Heart left ventricle (tissue), 16 donors: ENCODE measurements around the gene VILL. TPM values are rescaled to one million over a fixed set of nuclear protein-coding genes. Genes with fewer than 3 reads are reported as not detected.

Experiments used
- ATAC-seq, 4 donors: fragments of 200-7000 bp; cut with Tn5 transposase; one replicate each; pipeline ENCODE4 v1.9.1; 2020 to 2022; ENCODE audit warnings: moderate library complexity in 4 of 4, mild to moderate bottlenecking in 3 of 4, moderate number of reproducible peaks in 1 of 4
- DNase-seq, 5 donors: peaks; one replicate each; pipeline ENCODE4 v3.0.0-alpha.2; 2020
- H3K27ac ChIP-seq, 12 donors: fragments of 200-600 bp; sonication (generic) in 4 of 12; one replicate each; pipeline versions ENCODE4 v1.5.0 to v1.8.0; 2016 to 2022; ENCODE audit warnings: mild to moderate bottlenecking in 2 of 12
- H3K27me3 ChIP-seq, 9 donors: fragments of 200-600 bp; sonication (generic) in 2 of 9; one replicate each; pipeline versions ENCODE4 v1.5.1 to v1.8.0; 2016 to 2022; ENCODE audit warnings: mild to moderate bottlenecking in 3 of 9
- H3K36me3 ChIP-seq, 9 donors: fragments of 200-600 bp; sonication (generic) in 2 of 9; one replicate each; pipeline versions ENCODE4 v1.5.0 to v1.8.0; 2018 to 2022; ENCODE audit warnings: mild to moderate bottlenecking in 2 of 9
- H3K4me1 ChIP-seq, 12 donors: fragments of 200-600 bp; sonication (generic) in 4 of 12; one replicate each; pipeline versions ENCODE4 v1.5.0 to v1.8.0; 2016 to 2022; ENCODE audit warnings: mild to moderate bottlenecking in 3 of 12
- H3K4me3 ChIP-seq, 12 donors: fragments of 200-600 bp; sonication (generic) in 4 of 12; one replicate each; pipeline versions ENCODE4 v1.5.0 to v1.8.0; 2017 to 2022; ENCODE audit warnings: mild to moderate bottlenecking in 9 of 12, moderate library complexity in 4 of 12
- H3K9me3 ChIP-seq, 12 donors: fragments of 200-600 bp; sonication (generic) in 4 of 12; one replicate each; pipeline versions ENCODE4 v1.5.0 to v1.8.0; 2016 to 2022; ENCODE audit warnings: mild to moderate bottlenecking in 1 of 12
- CTCF ChIP-seq, 12 donors: fragments of 200-600 bp; sonication (generic) in 4 of 12; IDR thresholded peaks; one replicate each; pipeline versions ENCODE4 v1.5.0 to v1.8.0; 2018 to 2022; ENCODE audit warnings: antibody characterized with exemption in 12 of 12, mild to moderate bottlenecking in 5 of 12
- POLR2A ChIP-seq, 2 donors: fragments of 450-650 bp; IDR thresholded peaks; one replicate each; pipeline ENCODE4 v1.6.1; 2017; ENCODE audit warnings: antibody characterized with exemption in 2 of 2, mild to moderate bottlenecking in 2 of 2, moderate library complexity in 2 of 2
- WGBS, 4 donors: extraction: QIAGEN DNeasy Blood & Tissue Kit in 2 of 4; methylation state at CpG; one replicate each; pipeline versions ENCODE4 v1.1.5 to v1.1.7; 2013 to 2018; 5-methylcytosine and 5-hydroxymethylcytosine counted together
- intact Hi-C, 10 donors: fragments of 100-400 bp; cut with DNase I; formaldehyde crosslinking; loops; one replicate each; pipeline versions ENCODE4 v1.11.1 to v1.14.2; 2022
- polyA plus RNA-seq, 2 donors: library from polyadenylated mRNA; stranded (reverse); fragments of 200-250 nt; gene quantifications; one replicate each; pipeline ENCODE4 v1.2.3, GENCODE V29; 2013
- total RNA-seq, 9 donors: library from RNA; depleted of rRNA in 2 of 9; stranded (reverse); fragments of >200 nt in 2 of 9; fragmentation: NEBNext Ultra II Directional in 3 of 9; extraction: Animal tissue kit (Norgen Biotek cat#: 25700) in 3 of 9; gene quantifications; one replicate each; pipeline versions ENCODE4 v1.1.0 to v1.2.4, GENCODE V29; 2016 to 2023
- donor health status: ischemic (EF 13 %, LVEDD 7.1; RV severe dilation, severe dysfunction).
- donor health status: healthy with polysubstance abuse.
- donor health status: DM: no; HTN: yes; CAD: no.
- donor health status: DM: no; HTN: no; CAD: no.
- donor health status: ischemic (EF 25% LVEDD 6.9; RV normal size, moderate dysfunction).
- donor health status: ischemic (EF 25% LVEDD 5.7; RV mildly dilated, moderate dysfunction).
- donor health status: healthy.
- donor health status: DM: yes; HTN: yes; CAD: no.
- donor health status: ischemic (EF 35%, LVEDD 5.7; RV mildly dilated, moderate dysfunction).
- donor health status: nonischemic (EF 11% LVEDD 7.7; RV severe dilation, severe dysfunction).
- donor health status: DM: yes; HTN: yes; CAD: no.
- donor health status: PGD.
- donor health status: ischemic (EF 29% LVEDD 5.4; RV normal size, mild dysfunction).
- donor health status: nonischemic (EF 23%, LVEDD 6.1; RV moderate dilation, normal function).

VILL gene
- total and polyA plus RNA-seq, 11 donors = 1.1 to 6.3 (median 2.7) TPM

GRCh38 chr3:37988931-37989525 is 1.6 kb upstream of the VILL start:
- no peak overlapping the region for H3K27ac ChIP-seq
- H3K9me3 ChIP-seq = no peaks in the 10 kb centered on the region
- 88 to 89% (median 89%) methylated on average over 15 of the region's 15 CpGs for WGBS, 4 donors
- intact Hi-C loops = no loop called here
- no peak for ATAC-seq
- TF ChIP-seq CTCF (IDR thresholded peaks at IDR 0.05) = no peak
- no peak for TF ChIP-seq POLR2A (IDR thresholded peaks at IDR 0.05)
- H3K36me3 ChIP-seq = peaks cover 0 to 11% (median 0%) of the 10 kb centered on the region in 9 donors
- peak in 1 of 5 donors; percentile 10 for DNase-seq
- peaks cover 0 to 19% (median 9%) of the 10 kb centered on the region in 12 donors for H3K4me1 ChIP-seq
- no peak overlapping the region for H3K4me3 ChIP-seq
- no peaks in the 10 kb centered on the region for H3K27me3 ChIP-seq

GRCh38 chr3:37989821-37990480 is 635 bp upstream of the VILL start:
- WGBS, 4 donors = 87 to 97% (median 92%) methylated on average over 3 to 7 of the region's 7 CpGs
- peak in 2 of 5 donors; percentile 8 to 16 for DNase-seq
- Histone ChIP-seq H3K27ac (no peak overlapping the region), H3K9me3 (no peaks in the 10 kb centered on the region), H3K4me1 (peaks cover 0 to 29% (median 11%) of the 10 kb centered on the region in 12 donors), H3K36me3 (peaks cover 0 to 4% (median 0%) of the 10 kb centered on the region in 9 donors), H3K27me3 (no peaks in the 10 kb centered on the region), H3K4me3 (no peak overlapping the region)
- TF ChIP-seq POLR2A (IDR thresholded peaks at IDR 0.05) (no peak), CTCF (IDR thresholded peaks at IDR 0.05) (no peak)
- intact Hi-C loops = no loop called here
- no peak for ATAC-seq

GRCh38 chr3:37991109-37991508 is 523 bp downstream of the VILL start:
- Histone ChIP-seq H3K9me3 (no peaks in the 10 kb centered on the region), H3K27ac (no peak overlapping the region), H3K4me1 (peaks cover 0 to 36% (median 12%) of the 10 kb centered on the region in 12 donors), H3K27me3 (no peaks in the 10 kb centered on the region), H3K4me3 (no peak overlapping the region), H3K36me3 (no peaks in the 10 kb centered on the region)
- intact Hi-C loops = no loop called here
- ATAC-seq = no peak
- DNase-seq = no peak
- WGBS, 4 donors = 69 to 74% (median 72%) methylated on average over 6 of the region's 6 CpGs
- no peak for TF ChIP-seq POLR2A (IDR thresholded peaks at IDR 0.05)
- no peak for TF ChIP-seq CTCF (IDR thresholded peaks at IDR 0.05)

GRCh38 chr3:37991823-37992222 is 1.2 kb downstream of the VILL start:
- intact Hi-C loops = no loop called here
- DNase-seq (peak in 1 of 5 donors; percentile 16), ATAC-seq (peak in 1 of 4 donors; percentile 10)
- Histone ChIP-seq H3K4me1 (peaks cover 0 to 30% (median 11%) of the 10 kb centered on the region in 12 donors), H3K9me3 (no peaks in the 10 kb centered on the region), H3K4me3 (no peak overlapping the region), H3K36me3 (no peaks in the 10 kb centered on the region), H3K27ac (no peak overlapping the region), H3K27me3 (no peaks in the 10 kb centered on the region)
- 81 to 90% (median 86%) methylated on average over 3 to 7 of the region's 7 CpGs for WGBS, 4 donors
- TF ChIP-seq POLR2A (IDR thresholded peaks at IDR 0.05) (no peak), CTCF (IDR thresholded peaks at IDR 0.05) (no peak)
